Common myeloid progenitor, CD34-positive (primary cell): ENCODE results near the gene SFMBT1.

Experiments used
- CTCF ChIA-PET: fragments of 350-600 bp; sonication (Branson Sonifier 250); formaldehyde crosslinking; loops from one replicate; lab custom pipeline; 2021; ENCODE audit warnings: antibody characterized with exemption; lab: Charles Lee
- POLR2A ChIA-PET: fragments of 350-600 bp; sonication (Branson Sonifier 250); formaldehyde crosslinking; loops from one replicate; lab custom pipeline; 2021; ENCODE audit warnings: antibody characterized with exemption; lab: Charles Lee
- DNase-seq, 3 donors: peaks; one replicate each; pipeline versions ENCODE4 v3.0.0 to v3.0.0-alpha.2; 2013
- H3K27ac ChIP-seq, 2 experiments: 1 replicate in 1 of 2; 2 replicates in 1 of 2; pipeline ENCODE4 v1.7.0; 2013; ENCODE audit warnings: inconsistent platforms in 2 of 2, low read length in 2 of 2, mild to moderate bottlenecking in 2 of 2, low read depth in 1 of 2, moderate library complexity in 1 of 2; ENCODE audit not compliant: severe bottlenecking in 2 of 2, insufficient read depth in 1 of 2, poor library complexity in 1 of 2
- H3K27me3 ChIP-seq, 5 experiments: replicated peaks in 2 of 5; 1 replicate in 3 of 5; 2 replicates in 2 of 5; pipeline versions ENCODE4 v1.6.1 to v1.7.0; 2013; ENCODE audit warnings: low read length in 4 of 5, mild to moderate bottlenecking in 2 of 5, moderate library complexity in 2 of 5, inconsistent platforms in 1 of 5; ENCODE audit not compliant: insufficient read depth in 5 of 5, control insufficient read depth in 4 of 5
- H3K36me3 ChIP-seq, 4 experiments: 1 replicate in 2 of 4; 2 replicates in 2 of 4; pipeline versions ENCODE4 v1.6.1 to v1.7.0; 2013; ENCODE audit warnings: low read length in 3 of 4, control low read depth in 1 of 4, mild to moderate bottlenecking in 1 of 4; ENCODE audit not compliant: control insufficient read depth in 4 of 4, insufficient read depth in 4 of 4
- H3K4me1 ChIP-seq, 4 experiments: 1 replicate in 3 of 4; 2 replicates in 1 of 4; pipeline versions ENCODE4 v1.6.1 to v1.7.1; 2013; ENCODE audit warnings: low read length in 3 of 4, mild to moderate bottlenecking in 3 of 4, control low read depth in 1 of 4, inconsistent platforms in 1 of 4, moderate library complexity in 1 of 4; ENCODE audit not compliant: control insufficient read depth in 4 of 4, insufficient read depth in 4 of 4; ENCODE audit errors: control extremely low read depth in 1 of 4
- H3K4me3 ChIP-seq, 7 experiments: 1 replicate in 4 of 7; 2 replicates in 3 of 7; pipeline versions ENCODE4 v1.5.1 to v1.7.0; 2013; ENCODE audit warnings: mild to moderate bottlenecking in 7 of 7, low read length in 6 of 7, moderate library complexity in 6 of 7, inconsistent platforms in 2 of 7, low read depth in 2 of 7, control low read depth in 1 of 7; ENCODE audit not compliant: insufficient read depth in 4 of 7, control insufficient read depth in 1 of 7; ENCODE audit errors: extremely low read depth in 1 of 7
- H3K9me3 ChIP-seq, 5 experiments: 1 replicate in 4 of 5; 2 replicates in 1 of 5; pipeline versions ENCODE4 v1.6.1 to v1.7.1; 2013; ENCODE audit warnings: low read length in 4 of 5, mild to moderate bottlenecking in 2 of 5, inconsistent platforms in 1 of 5, low read depth in 1 of 5, moderate library complexity in 1 of 5; ENCODE audit not compliant: control insufficient read depth in 4 of 5, insufficient read depth in 2 of 5; ENCODE audit errors: control extremely low read depth in 1 of 5
- WGBS: methylation state at CpG from one replicate; pipeline ENCODE4 v1.1.5; 2013; ENCODE audit not compliant: insufficient coverage; 5-methylcytosine and 5-hydroxymethylcytosine counted together

Gene SFMBT1

DNA sequence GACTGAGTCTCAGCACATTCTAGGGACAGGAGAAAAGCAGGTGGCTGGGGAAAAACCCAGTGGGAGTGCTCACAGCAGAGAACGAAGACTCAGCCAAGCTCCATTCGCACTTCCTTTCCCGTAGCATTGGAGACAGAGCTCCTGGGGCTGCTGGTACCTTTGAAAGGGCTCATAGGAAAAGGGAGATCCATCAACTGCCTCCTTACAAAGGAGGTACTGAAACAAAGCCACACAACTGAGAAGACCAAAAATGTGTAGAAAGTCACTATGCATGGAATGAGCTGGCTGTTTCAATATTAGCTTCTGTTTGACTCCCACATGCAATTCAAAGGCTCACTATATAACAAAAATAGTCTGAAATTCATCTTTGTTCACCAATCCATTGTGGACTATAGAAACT is 165.4 kb downstream of the SFMBT1 start:
- ChIA-PET CTCF (interaction anchor here (1.3 to 1.6 kb wide), 2 partner anchors 10 to 54 kb away, joined by 3 to 4 read pairs; no protein-coding TSS in a partner anchor), POLR2A (no interaction called here)
- Histone ChIP-seq H3K36me3 (peaks cover 2 to 16% (median 7%) of the 10 kb centered on the region in 4 experiments), H3K4me1 (no peaks in the 10 kb centered on the region), H3K4me3 (no peak overlapping the region), H3K27ac (no peak overlapping the region), H3K9me3 (peaks cover 0 to 7% (median 1%) of the 10 kb centered on the region in 5 experiments), H3K27me3 (no peaks in the 10 kb centered on the region)
- 96% methylated on average over 3 of the region's 3 CpGs for WGBS
- no peak for DNase-seq

DNA sequence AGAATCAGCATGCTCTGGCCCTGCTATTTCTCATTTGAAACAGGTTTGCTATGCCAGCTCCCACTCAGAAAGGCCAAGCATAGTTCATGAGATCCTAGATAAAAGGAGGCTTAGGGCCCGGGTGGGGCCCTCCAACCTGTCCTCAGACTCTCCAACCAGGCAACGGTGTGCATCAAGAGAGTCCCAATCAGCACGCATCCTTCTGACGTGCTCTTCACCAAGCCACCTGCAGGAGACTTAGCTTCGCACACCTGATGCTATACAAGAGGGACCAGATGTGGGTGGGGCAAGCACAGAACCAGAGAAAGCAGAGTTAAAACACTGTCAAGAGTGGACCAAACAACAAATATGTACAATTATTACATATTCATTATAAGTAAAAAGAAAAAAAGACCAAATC is 165.8 kb downstream of the SFMBT1 start:
- Histone ChIP-seq H3K4me1 (no peaks in the 10 kb centered on the region), H3K27me3 (no peaks in the 10 kb centered on the region), H3K9me3 (peaks cover 0 to 7% (median 1%) of the 10 kb centered on the region in 5 experiments), H3K36me3 (peaks cover 2 to 14% (median 5%) of the 10 kb centered on the region in 4 experiments), H3K27ac (no peak overlapping the region), H3K4me3 (no peak overlapping the region)
- POLR2A ChIA-PET: no interaction called here
- CTCF ChIA-PET: interaction anchor here (1.3 to 1.6 kb wide), 2 partner anchors 9 to 55 kb away, joined by 3 to 4 read pairs; no protein-coding TSS in a partner anchor
- no peak for DNase-seq
- 100% methylated on average over 4 of the region's 5 CpGs for WGBS

DNA sequence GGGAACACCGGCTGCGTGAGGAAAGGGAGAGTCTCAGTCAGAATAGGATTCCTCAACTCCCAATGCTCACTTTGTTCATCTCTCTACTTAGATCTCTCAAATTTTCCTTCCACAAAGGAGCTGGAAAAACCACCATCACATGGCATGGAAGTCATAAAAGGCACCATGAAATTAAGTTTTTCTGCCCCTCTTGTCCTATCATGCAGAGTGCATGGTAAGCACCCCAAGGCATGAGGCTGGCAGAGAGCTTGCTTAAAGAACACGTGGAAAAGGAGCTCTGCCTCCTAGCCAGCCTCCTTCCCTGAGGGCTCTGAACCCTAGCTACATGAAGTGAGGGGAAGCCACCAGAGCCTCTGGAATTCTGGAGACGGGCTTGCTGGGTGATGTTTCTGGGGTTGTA is 166.3 kb downstream of the SFMBT1 start:
- WGBS: 100% methylated on average over 3 of the region's 4 CpGs
- CTCF ChIA-PET: interaction anchor here (1.3 to 1.6 kb wide), 3 partner anchors 9 to 55 kb away, joined by 3 to 4 read pairs (median 3); no protein-coding TSS in a partner anchor
- no peaks in the 10 kb centered on the region for H3K27me3 ChIP-seq
- no peak overlapping the region for H3K4me3 ChIP-seq
- DNase-seq: no peak
- H3K27ac ChIP-seq: no peak overlapping the region
- H3K4me1 ChIP-seq: no peaks in the 10 kb centered on the region
- POLR2A ChIA-PET: no interaction called here
- H3K9me3 ChIP-seq: peaks cover 0 to 2% (median 0%) of the 10 kb centered on the region in 5 experiments
- peaks cover 2 to 14% (median 5%) of the 10 kb centered on the region in 4 experiments for H3K36me3 ChIP-seq

DNA sequence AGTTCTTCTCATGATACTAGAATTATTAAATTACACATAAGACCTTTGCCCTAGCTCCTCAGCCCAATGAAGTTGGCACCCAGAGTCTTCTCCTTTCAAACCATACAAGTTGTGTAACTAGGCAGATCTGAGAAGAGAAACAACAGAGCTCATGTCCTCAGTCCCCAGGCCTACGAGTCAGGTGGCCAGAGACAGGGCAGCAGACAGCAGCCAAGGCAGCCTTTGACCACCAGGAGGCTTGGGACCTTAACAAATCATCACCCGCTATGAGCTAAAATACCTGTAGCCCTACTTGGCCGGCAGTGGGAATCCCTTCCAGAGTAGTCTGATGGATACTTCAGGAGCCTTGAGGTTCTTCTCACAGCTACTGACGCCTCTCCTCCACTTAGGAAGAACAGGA is 166.8 kb downstream of the SFMBT1 start:
- CTCF ChIA-PET: interaction anchor here (1.3 to 1.6 kb wide), 2 partner anchors 8 to 21 kb away, joined by 3 to 4 read pairs; no protein-coding TSS in a partner anchor
- no peaks in the 10 kb centered on the region for H3K9me3 ChIP-seq
- DNase-seq: no peak
- no peak overlapping the region for H3K4me3 ChIP-seq
- POLR2A ChIA-PET: no interaction called here
- no peaks in the 10 kb centered on the region for H3K4me1 ChIP-seq
- H3K27me3 ChIP-seq: no peaks in the 10 kb centered on the region
- WGBS: 76% methylated on average over 4 of the region's 4 CpGs
- no peak overlapping the region for H3K27ac ChIP-seq
- H3K36me3 ChIP-seq: peaks cover 2 to 14% (median 5%) of the 10 kb centered on the region in 4 experiments

DNA sequence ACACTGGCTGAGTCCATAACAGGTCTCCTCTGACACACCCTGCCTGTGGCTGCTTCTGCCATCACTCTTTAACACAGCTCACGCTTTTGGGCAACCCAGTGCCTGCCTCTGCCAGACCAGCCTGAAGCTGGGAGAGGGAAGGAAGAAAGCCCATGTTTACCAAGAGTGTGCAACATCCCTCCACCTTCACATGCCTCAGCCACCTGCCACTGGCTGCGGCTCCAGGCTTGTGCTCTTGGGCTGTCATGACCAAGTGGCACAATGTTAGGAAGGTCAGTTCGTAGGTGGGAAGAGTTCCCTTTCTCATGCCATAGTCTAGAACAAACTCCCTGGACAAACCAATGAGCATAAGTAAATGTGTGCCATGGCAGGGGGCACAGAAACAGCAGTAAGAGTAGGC is 168.8 kb downstream of the SFMBT1 start:
- no peaks in the 10 kb centered on the region for H3K9me3 ChIP-seq
- peaks cover 2 to 14% (median 5%) of the 10 kb centered on the region in 4 experiments for H3K36me3 ChIP-seq
- 100% methylated on average over 1 of the region's 3 CpGs for WGBS
- no peak overlapping the region for H3K27ac ChIP-seq
- CTCF ChIA-PET: no interaction called here
- H3K4me3 ChIP-seq: no peak overlapping the region
- no peaks in the 10 kb centered on the region for H3K27me3 ChIP-seq
- POLR2A ChIA-PET: no interaction called here
- H3K4me1 ChIP-seq: no peaks in the 10 kb centered on the region
- no peak for DNase-seq

DNA sequence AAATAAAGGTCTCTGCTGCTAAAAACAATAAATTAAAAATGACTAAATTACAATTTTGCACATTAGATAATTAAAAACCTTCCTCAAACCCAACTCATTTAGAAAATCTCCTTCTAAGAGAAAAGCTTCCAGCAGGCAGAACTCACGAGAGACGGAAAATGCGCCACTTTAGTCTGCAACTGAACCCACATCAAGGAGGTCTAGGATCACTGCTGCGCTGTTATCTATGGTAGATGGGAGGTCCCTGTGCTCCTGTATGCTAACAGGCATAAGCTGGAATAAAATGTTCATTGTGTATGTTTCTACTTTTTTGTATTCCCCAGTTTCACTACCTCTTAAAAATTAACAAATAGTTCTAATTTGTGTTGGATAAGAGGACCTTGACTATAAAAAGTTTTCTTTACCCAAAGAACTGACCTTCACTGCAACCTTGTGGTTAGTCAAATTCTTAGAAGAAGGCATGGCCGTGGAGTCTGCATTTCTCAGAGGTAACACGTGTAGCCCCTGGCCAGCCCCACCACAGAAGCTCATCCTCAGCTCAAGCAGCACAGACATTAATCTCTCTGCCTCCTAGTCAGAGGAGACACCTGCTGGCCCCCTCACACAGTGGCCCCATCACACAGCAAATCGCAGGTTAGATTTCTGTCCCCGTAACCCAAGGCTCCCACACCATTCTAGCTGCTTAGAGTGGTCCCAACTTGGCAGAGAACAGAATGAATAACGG is 170.8 kb downstream of the SFMBT1 start:
- no peak overlapping the region for H3K4me3 ChIP-seq
- WGBS: 100% methylated on average over 8 of the region's 9 CpGs
- H3K4me1 ChIP-seq: peaks cover 0 to 4% (median 1%) of the 10 kb centered on the region in 4 experiments
- peaks cover 0 to 14% (median 3%) of the 10 kb centered on the region in 4 experiments for H3K36me3 ChIP-seq
- POLR2A ChIA-PET: interaction anchor here (0.7 kb wide), 1 partner anchor 58 kb away, joined by 4 read pairs; no protein-coding TSS in a partner anchor
- no peak for DNase-seq
- H3K27ac ChIP-seq: no peak overlapping the region
- CTCF ChIA-PET: interaction anchor here (1.3 kb wide), 1 partner anchor 57 kb away, joined by 3 read pairs; no protein-coding TSS in a partner anchor
- no peaks in the 10 kb centered on the region for H3K27me3 ChIP-seq
- no peaks in the 10 kb centered on the region for H3K9me3 ChIP-seq
